A673 (cell line): Measurements from ENCODE around the gene NAALADL2. TPM values are rescaled to one million over a fixed set of nuclear protein-coding genes. Genes with fewer than 3 reads are reported as not detected.

ENCODE experiments used
- BruUV-seq: library from RNA; stranded (reverse); fragments of 400-500 nt; replicated peaks from 2 replicates; lab custom pipeline; 2021; lab: Mats Ljungman, UMichigan
- CTCF ChIA-PET: fragments of 300-600 bp; sonication (Branson Sonifier 250); formaldehyde crosslinking; loops from one replicate; lab custom pipeline; 2022; ENCODE audit warnings: antibody characterized with exemption; lab: Charles Lee
- POLR2A ChIA-PET: fragments of 300-600 bp; sonication (Branson Sonifier 250); formaldehyde crosslinking; loops from one replicate; lab custom pipeline; 2022; ENCODE audit warnings: antibody characterized with exemption; ENCODE audit not compliant: low non-redundant PET; lab: Charles Lee
- DNase-seq: peaks from one replicate; pipeline ENCODE4 v3.0.0-alpha.2; 2015; ENCODE audit warnings: low spot score
- H3K27ac ChIP-seq: fragments of 200-600 bp; sonication (generic); 2 replicates; pipeline ENCODE4 v1.5.1; 2016; ENCODE audit warnings: mixed run types, low read depth, mild to moderate bottlenecking, mixed read lengths, antibody characterized with exemption, low read length; ENCODE audit not compliant: poor library complexity, severe bottlenecking
- H3K27me3 ChIP-seq: fragments of 200-600 bp; sonication (generic); replicated peaks from 2 replicates; pipeline ENCODE4 v1.6.1; 2017; ENCODE audit warnings: mixed run types, low read depth, mild to moderate bottlenecking, mixed read lengths, antibody characterized with exemption, low read length; ENCODE audit not compliant: insufficient read depth, poor library complexity
- H3K36me3 ChIP-seq: fragments of 200-600 bp; sonication (generic); 2 replicates; pipeline ENCODE4 v1.6.1; 2016; ENCODE audit warnings: mixed run types, mild to moderate bottlenecking, mixed read lengths, antibody characterized with exemption, low read length; ENCODE audit not compliant: insufficient read depth, poor library complexity, severe bottlenecking
- H3K4me1 ChIP-seq: fragments of 200-600 bp; sonication (generic); 2 replicates; pipeline ENCODE4 v1.6.1; 2017; ENCODE audit warnings: mixed run types, mild to moderate bottlenecking, mixed read lengths, antibody characterized with exemption, low read length; ENCODE audit not compliant: insufficient read depth, poor library complexity, severe bottlenecking
- H3K4me3 ChIP-seq: fragments of 200-600 bp; sonication (generic); 2 replicates; pipeline ENCODE4 v1.5.1; 2016; ENCODE audit warnings: low read depth, mixed run types, mild to moderate bottlenecking, mixed read lengths, low read length; ENCODE audit not compliant: poor library complexity, severe bottlenecking
- H3K9me3 ChIP-seq: fragments of 200-600 bp; sonication (generic); 2 replicates; pipeline ENCODE4 v1.6.1; 2016; ENCODE audit warnings: mixed run types, low read depth, mild to moderate bottlenecking, mixed read lengths, antibody characterized with exemption, low read length; ENCODE audit not compliant: poor library complexity, severe bottlenecking
- CTCF ChIP-seq: fragments of 300-800, 200-600 bp; sonication (generic); conservative IDR thresholded peaks from 2 replicates; pipeline ENCODE4 v1.5.1; 2017; ENCODE audit warnings: low read depth, mild to moderate bottlenecking, antibody characterized with exemption, low read length, moderate library complexity, mixed read lengths
- EZH2 ChIP-seq: fragments of 200-600 bp; sonication (generic); IDR thresholded peaks from 2 replicates; pipeline ENCODE4 v1.6.1; 2017; ENCODE audit warnings: borderline replicate concordance, low read depth, mild to moderate bottlenecking, mixed read lengths, antibody characterized with exemption, low read length; ENCODE audit not compliant: poor library complexity, severe bottlenecking
- intact Hi-C: fragments of 100-400 bp; cut with micrococcal nuclease; formaldehyde crosslinking; loops from one replicate; pipeline ENCODE4 v1.10.0; 2022; ENCODE audit not compliant: unreplicated experiment
- total RNA-seq: library from RNA; stranded (reverse); gene quantifications from 2 replicates; pipeline ENCODE4 v1.2.3, GENCODE V29; 2021

The NAALADL2 gene
- total RNA-seq, 1 experiment from 2014 or later, result 0.64 TPM

GRCh38 chr3:175047786-175048185, 188.7 kb downstream of the NAALADL2 start:
- ChIA-PET CTCF (no interaction called here), POLR2A (no interaction called here)
- TF ChIP-seq CTCF (no peak), EZH2 (no peak)
- H3K4me1 ChIP-seq, result no peaks in the 10 kb centered on the region
- no peak overlapping the region for H3K27ac ChIP-seq
- no peaks in the 10 kb centered on the region for H3K36me3 ChIP-seq
- intact Hi-C loops, result no loop called here
- no peak for DNase-seq
- H3K27me3 ChIP-seq, result no peaks in the 10 kb centered on the region
- H3K4me3 ChIP-seq, result no peak overlapping the region
- peaks cover 6% of the 10 kb centered on the region for H3K9me3 ChIP-seq
- BruUV-seq, result no TSS peak

DNA sequence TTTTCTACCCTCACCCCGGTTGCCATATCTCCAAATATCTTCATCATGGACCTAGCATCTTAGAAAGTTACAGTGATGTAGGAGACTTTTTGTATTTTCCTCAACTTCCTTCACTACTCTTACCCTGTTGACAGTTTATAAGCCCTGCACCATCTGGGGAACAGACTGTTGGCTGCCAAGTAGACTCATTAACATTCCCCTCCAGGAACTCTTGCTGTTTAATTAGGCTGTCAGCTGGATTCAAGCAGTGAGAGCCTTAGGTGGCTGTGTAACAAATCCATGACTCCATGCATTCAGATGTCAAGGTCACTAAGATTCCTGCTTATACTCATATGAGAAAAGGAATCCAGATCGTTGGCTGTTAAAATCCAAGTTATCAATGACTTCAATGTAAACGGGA, 198.3 kb downstream of the NAALADL2 start:
- Histone ChIP-seq H3K36me3 (no peaks in the 10 kb centered on the region), H3K27ac (no peak overlapping the region), H3K4me3 (no peak overlapping the region), H3K4me1 (no peaks in the 10 kb centered on the region), H3K9me3 (no peaks in the 10 kb centered on the region), H3K27me3 (no peaks in the 10 kb centered on the region)
- POLR2A ChIA-PET, result no interaction called here
- DNase-seq, result peak; percentile 32
- no TSS peak for BruUV-seq
- TF ChIP-seq CTCF (no peak), EZH2 (no peak)
- intact Hi-C loops, result no loop called here
- CTCF ChIA-PET, result no interaction called here

DNA sequence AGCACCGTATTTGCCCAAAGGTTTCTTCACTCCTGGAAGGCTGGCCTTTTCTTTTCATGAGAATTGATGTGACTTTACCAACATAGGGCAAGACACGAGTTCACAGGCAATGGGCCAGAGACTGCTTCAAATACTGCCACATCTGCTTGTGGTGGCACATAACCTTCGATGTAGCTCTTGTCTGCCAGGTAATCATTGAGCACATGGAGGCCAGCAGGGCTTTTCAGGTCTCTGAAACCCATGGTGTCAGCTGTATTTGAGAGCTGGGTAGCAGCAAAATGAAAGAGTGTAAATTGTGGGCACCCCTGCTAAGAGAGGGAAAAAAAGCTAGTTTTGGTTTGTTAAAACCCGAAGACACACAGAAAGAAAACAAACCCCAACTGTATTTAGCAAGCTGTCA, 200.7 kb downstream of the NAALADL2 start:
- Histone ChIP-seq H3K9me3 (no peaks in the 10 kb centered on the region), H3K27me3 (no peaks in the 10 kb centered on the region), H3K36me3 (no peaks in the 10 kb centered on the region), H3K4me1 (no peaks in the 10 kb centered on the region), H3K27ac (no peak overlapping the region), H3K4me3 (no peak overlapping the region)
- ChIA-PET CTCF (no interaction called here), POLR2A (no interaction called here)
- TF ChIP-seq CTCF (no peak), EZH2 (no peak)
- intact Hi-C loops, result no loop called here
- no peak for DNase-seq
- no TSS peak for BruUV-seq
